Heart left ventricle (tissue), 13 donors: Measurements from ENCODE around the gene OR51E1.

Source experiments
- CTCF ChIP-seq, 12 donors: fragments of 200-600 bp; sonication (generic) in 4 of 12; IDR thresholded peaks; one replicate each; pipeline versions ENCODE4 v1.5.0 to v1.8.0; 2018 to 2022; ENCODE audit warnings: antibody characterized with exemption in 12 of 12, mild to moderate bottlenecking in 5 of 12
- POLR2A ChIP-seq, 2 donors: fragments of 450-650 bp; IDR thresholded peaks; one replicate each; pipeline ENCODE4 v1.6.1; 2017; ENCODE audit warnings: antibody characterized with exemption in 2 of 2, mild to moderate bottlenecking in 2 of 2, moderate library complexity in 2 of 2
- donor health status: ischemic (EF 13 %, LVEDD 7.1; RV severe dilation, severe dysfunction).
- donor health status: DM: no; HTN: yes; CAD: no.
- donor health status: DM: no; HTN: no; CAD: no.
- donor health status: ischemic (EF 25% LVEDD 6.9; RV normal size, moderate dysfunction).
- donor health status: ischemic (EF 25% LVEDD 5.7; RV mildly dilated, moderate dysfunction).
- donor health status: ischemic (EF 35%, LVEDD 5.7; RV mildly dilated, moderate dysfunction).
- donor health status: nonischemic (EF 11% LVEDD 7.7; RV severe dilation, severe dysfunction).
- donor health status: DM: yes; HTN: yes; CAD: no.
- donor health status: PGD.
- donor health status: ischemic (EF 29% LVEDD 5.4; RV normal size, mild dysfunction).
- donor health status: nonischemic (EF 23%, LVEDD 6.1; RV moderate dilation, normal function).

- TF ChIP-seq CTCF (IDR thresholded peaks at IDR 0.05) (no peak), POLR2A (IDR thresholded peaks at IDR 0.05) (no peak)
Measured at GRCh38 chr11:4665424-4665823, 21.6 kb downstream of the OR51E1 start.
